Activated CD4-positive, alpha-beta T cell treated with anti-CD3 and anti-CD28 coated beads for 24 hours (primary cell): ENCODE measurements around the gene KIF14.
"Not testable (repeated sequence)": the region's sequence is repeated elsewhere in the genome, so short reads cannot be mapped to it uniquely, and the experiment has no call there.

Experiments used
- DNase-seq, 2 donors: peaks; one replicate each; pipeline ENCODE4 v3.0.0-alpha.2; 2020; ENCODE audit warnings: low read depth in 2 of 2

Gene KIF14

DNA sequence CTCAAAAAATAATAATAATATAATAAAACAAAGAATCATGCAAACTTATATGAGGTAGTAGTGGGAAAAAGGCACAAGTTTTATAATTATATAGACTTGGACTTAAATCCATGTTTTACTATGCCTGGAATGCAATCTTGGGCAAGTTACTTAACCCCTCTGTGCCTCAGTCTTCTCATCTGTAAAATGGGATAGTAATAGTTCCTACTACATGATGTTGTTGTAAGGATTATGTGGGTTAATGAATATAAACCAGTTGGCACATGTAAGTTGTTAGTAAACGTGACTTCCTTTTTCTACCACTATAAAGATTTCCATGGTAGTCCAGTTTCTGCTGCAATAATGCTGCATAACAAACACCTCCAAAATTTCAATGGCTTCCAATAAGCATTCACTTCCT, 10.8 kb upstream of the KIF14 start:
- no peak for DNase-seq

GRCh38 chr1:200630515-200630899, 10.0 kb upstream of the KIF14 start:
- DNase-seq = not testable (repeated sequence)

DNA sequence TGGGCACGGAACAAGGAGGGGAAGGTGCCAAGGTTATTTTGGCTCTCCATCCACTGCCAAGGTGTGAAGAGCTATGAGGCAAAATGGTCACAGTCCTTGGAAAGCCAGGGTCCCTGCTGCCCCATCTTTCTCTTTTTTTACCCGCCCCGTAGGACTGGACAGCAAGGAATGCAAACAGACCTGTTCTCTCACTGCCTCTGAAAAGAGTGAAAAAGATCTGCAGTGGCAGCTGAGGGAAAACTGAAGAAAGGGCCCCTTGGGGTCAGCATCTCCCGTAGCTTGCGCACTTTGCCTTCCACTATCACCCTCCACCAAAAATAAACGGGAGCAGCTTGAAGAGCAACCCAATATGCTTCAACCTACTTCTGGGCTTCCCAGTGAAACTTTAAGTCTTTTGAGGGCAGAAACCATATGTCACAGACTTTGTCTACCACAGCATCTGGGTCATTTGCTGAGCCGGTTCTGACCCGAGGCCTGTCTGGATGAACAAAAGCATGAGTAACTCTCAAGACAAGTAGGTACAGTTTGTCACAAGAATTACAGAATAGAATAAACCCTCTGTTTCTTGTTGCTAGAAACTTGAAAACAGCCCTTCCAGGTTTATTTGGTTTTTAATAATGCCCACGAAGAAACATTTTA, 9.4 kb upstream of the KIF14 start:
- no peak for DNase-seq

DNA sequence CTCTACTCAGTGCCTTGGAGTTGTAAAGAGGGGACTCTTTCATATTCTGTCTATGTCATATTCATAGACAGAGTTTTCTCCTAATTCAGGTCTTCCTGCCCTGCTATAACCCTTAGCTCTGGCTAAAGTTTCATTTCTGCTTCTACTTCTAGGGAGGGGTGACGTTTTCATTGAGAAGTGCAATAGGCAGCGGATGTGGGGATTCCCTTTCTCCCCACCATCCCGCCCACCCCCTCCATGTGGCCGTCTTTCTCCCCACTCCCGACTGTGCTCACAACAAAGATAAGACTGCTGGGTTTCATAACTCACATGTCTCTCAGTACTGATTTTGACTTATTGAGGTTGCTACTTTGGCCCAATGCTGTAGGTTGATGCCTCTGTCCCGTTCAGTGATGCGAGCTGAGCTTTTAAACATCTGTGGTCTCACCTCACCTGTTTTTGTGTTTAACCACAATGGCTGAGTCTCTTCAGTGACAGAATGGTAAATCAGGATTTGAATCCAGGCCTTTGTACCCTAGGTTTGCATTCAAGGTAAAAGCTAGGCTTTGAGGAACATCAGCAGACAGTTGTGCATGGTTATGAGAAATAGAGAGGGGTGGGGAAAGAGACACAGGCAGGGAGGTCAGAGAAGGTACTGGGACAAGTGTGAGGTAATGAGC, 7.8 kb upstream of the KIF14 start:
- DNase-seq = peak in 1 of 2 donors; percentile 18

DNA sequence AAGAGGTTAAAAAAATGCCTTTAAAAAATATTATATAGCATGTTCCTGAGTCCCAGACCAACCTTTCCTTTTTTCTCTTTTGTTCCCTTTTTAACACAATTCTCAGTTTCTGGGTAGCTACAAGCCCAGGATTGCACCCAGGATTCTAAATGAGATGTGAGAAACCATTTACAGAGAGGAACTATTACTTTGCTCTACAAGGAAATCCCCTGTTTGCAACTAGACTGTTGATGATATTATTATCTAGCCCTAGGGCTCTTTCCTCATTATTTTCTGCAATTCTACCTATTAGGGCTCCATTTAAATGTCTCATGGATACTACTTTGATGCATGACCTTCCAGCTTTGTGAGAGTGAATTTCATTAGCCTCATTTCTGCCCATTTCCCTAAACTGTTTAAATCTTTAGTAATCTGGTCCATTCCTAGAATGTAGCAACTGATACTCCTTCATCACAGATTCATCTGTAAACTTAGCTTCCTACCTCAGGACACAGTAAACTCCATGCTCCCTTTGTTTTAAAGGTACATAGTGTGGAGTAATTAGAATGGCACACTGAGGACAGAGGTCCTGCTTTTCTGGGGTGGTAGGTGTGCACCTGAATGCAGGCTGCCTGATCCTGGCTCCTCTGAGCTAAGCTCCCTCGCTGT, 7.1 kb upstream of the KIF14 start:
- no peak for DNase-seq

DNA sequence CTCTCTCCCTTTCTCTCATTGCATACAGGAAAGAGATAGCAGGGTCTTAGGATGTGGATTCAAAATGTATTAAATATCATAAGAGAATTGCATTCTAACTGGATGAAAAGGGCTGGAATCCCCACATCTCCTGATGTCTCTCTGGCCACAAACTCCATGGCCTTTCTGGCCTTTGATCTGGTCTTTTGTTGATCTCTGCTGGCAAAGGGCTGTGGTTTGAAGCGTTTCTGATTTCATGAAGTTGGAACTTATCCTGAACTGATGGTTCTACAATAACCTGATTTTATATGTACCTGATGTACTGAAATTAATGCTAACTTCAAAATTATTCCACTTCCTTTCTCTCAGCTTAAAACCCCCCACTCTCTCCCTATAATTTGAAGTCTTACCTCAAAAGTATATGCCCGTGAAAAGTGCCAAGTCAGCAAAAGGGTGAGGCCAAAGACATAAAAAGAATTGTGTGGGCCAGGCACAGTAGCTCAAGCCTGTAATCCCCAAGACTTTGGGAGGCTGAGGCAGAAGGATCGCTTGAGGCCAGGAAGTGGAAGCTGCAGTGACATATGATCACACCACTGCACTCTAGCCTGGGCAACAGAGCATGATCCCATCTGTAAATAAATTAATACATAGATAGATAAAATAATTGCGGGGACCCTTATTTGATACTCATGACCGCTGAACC, 6.4 kb upstream of the KIF14 start:
- DNase-seq = no peak

DNA sequence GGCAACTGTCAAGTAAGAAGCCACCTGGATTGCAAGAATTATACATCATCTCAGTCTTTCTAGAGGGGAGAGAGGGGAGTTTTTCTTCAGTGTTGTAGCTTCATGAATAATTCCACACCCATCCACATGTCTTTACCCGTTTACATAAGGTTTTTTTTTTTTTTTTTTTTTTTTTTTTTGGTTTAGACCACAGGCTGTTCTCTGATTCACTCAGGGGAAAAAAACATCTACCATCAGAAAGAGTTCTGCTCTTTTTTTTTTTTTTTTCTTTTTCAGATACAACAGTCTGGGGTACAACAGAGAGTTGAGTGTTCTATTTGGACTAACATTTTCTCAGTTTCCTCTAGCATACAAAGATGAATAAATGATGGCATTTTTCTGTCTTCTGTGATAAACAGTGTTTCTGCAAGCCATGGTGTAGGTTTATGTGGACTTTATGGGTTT, 4.9 kb upstream of the KIF14 start:
- no peak for DNase-seq

GRCh38 chr1:200624679-200625335, 4.3 kb upstream of the KIF14 start:
- no peak for DNase-seq

- DNase-seq = no peak
Observed at GRCh38 chr1:200619894-200620272, 668 bp downstream of the KIF14 start.

DNA sequence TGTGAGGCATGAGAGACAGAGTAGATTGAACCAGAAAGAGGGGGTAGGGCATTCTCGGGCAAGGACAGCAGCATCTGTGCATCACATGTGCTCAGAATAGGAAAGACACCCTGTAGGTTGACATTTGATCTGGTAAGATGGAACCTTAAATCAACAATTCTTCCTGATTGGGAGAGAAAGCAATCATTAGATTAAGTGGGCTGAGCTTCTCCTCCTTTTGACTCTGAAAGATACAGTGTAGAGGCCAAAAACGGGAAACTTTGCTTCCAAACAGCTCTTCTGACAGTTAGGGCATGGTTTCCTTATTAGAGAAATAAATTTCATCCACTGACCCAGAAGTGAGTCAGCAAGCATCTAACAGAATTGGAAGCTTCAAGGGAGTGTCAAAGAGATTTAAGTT, 9.7 kb downstream of the KIF14 start:
- DNase-seq = no peak

DNA sequence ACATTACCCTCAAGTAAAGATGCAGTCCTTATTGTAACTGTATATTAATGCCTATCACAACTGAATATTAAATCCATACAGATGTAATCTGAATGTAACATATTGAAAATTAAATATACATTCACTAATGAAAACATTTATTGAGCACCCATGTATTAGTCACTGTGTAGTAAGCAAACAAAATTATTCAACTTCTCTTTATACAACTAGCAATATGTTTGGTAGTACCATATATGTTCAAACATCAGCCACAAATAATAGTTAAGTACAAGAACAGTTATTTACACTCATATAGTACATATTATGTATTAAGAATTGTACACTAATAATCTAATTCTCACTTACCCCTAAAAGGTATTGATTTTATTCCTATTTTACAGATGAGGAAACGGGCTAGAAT, 17.9 kb downstream of the KIF14 start:
- DNase-seq = no peak

GRCh38 chr1:200590001-200590400, 30.6 kb downstream of the KIF14 start:
- DNase-seq = no peak

GRCh38 chr1:200588698-200589097, 31.9 kb downstream of the KIF14 start:
- DNase-seq = no peak

DNA sequence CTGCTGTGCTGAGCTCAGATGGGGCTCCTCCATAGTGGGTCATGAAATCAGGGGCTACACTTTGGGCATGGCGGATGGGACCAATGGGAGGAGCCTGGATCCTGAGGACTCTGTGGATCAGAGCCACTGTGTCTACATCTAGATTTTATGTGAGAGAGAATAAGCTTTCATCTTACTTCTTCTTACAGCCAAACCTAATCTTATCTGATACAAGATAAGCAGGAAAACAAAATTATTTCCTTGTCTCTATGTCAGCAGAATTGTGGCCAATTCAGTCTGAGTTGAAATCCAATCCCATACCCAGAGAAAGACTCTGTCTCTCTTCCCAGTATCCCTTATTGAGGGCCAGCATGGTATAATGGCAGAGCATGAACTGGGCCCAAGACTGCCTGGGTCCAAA, 56.2 kb downstream of the KIF14 start:
- DNase-seq = no peak

DNA sequence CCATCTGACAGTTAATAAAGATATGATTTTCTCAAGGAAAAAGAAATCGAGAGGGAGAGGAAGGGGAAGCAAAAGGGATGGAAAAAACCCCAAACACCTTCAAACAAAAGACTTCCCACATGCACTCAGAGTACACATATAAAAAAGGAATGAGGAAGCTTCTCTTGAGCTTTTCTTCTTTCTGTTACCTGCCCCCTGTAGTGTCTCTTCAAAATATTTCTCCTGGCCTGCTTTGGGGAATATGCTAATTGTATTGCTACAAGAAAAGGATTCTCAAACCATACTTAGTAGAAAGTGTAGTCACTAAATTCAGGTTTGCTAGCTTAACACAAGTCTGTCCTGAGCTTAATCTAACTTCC, 58.7 kb downstream of the KIF14 start:
- DNase-seq = no peak

DNA sequence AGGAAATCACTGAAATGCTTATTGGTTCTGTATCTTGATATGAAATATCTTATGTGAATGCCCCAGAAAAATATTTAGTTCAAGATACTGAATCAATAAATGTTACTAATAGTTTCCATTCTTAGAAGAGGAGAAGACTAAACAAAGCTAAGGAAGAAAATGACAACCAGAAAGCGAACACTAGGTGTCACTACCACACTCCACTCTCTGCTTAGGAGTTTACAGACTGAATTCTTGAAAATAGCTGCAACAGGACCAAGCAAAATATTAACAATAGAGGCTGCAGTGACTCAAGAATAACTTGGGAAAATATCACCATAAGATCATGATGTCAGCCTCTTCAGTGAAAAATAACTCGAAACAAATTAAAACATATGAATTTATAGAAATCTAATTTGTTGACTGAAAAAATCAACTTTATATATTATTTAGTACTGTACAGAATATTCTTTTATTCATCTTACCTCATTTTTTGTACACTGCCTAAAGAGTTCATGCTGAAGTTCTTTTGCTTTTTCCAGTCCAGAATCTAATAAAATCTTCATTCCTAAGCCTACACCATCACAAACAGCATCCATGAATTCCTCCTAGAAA, 61.6 kb downstream of the KIF14 start:
- DNase-seq = no peak

- no peak for DNase-seq
Observed at GRCh38 chr1:200556002-200556401, 64.5 kb downstream of the KIF14 start.

GRCh38 chr1:200552737-200553136, 67.8 kb downstream of the KIF14 start:
- DNase-seq = not testable (repeated sequence)

DNA sequence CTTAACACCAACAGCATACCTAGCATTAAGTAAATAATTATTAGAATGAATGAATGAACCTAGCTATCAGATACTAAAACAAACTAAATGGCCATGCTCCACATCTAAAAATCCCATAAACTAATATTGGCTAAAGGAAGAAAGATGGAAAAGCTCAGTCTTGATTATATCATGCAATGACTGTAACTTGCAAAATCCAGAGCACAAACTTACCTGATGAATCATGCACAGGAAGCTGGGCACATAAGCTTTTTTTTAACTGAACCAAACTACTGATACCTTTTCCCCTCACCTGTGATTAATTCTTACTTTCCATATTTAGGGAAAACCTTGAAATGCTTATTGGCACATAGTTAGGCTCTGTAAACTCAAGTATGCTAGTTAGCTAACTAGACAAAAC, 70.2 kb downstream of the KIF14 start:
- no peak for DNase-seq

GRCh38 chr1:200547386-200547785, 73.2 kb downstream of the KIF14 start:
- DNase-seq = no peak

GRCh38 chr1:200546577-200546976, 74.0 kb downstream of the KIF14 start:
- no peak for DNase-seq

DNA sequence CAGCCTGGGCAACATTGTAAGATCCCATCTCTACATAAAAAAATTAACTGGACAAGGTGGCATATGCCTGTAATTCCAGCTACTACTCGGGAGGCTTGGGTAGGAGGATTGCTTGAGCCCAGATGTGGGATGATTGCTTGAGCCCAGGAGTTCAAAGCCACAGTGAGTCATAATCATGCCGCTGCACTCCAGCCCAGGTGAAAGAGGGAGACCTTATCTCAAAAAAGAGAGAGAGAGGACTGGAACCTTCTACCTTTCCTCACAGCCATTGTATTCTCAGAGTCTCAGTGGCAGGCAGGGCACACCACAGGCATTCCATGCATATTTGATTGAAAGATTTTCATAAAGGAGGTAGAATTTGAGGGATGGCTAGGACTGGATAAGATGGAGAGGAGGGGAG, 78.4 kb downstream of the KIF14 start:
- no peak for DNase-seq
